Posterior vena cava (tissue), 2 donors: Measurements from ENCODE around the gene PSMD11. TPM values are rescaled to one million over a fixed set of nuclear protein-coding genes. Genes with fewer than 3 reads are reported as not detected.

ENCODE experiments used
- DNase-seq: peaks from one replicate; pipeline ENCODE4 v3.0.0-alpha.2; 2020; ENCODE audit warnings: low spot score
- intact Hi-C, 2 donors: fragments of 100-400 bp; cut with DNase I; formaldehyde crosslinking; loops; one replicate each; pipeline versions ENCODE4 v1.14.1 to v1.14.2; 2022 to 2023
- total RNA-seq, 2 donors: library from RNA; stranded (reverse); fragmentation: NEBNext Ultra II Directional; extraction: Animal tissue kit (Norgen Biotek cat#: 25700); gene quantifications; one replicate each; pipeline ENCODE4 v1.2.1, GENCODE V29; 2021
- donor health status: DM: yes; HTN: yes; CAD: no.
- donor health status: DM: yes; HTN: yes; CAD: no.

PSMD11 gene
- total RNA-seq, 2 donors from 2014 or later = 50.1 to 57.0 TPM

DNA sequence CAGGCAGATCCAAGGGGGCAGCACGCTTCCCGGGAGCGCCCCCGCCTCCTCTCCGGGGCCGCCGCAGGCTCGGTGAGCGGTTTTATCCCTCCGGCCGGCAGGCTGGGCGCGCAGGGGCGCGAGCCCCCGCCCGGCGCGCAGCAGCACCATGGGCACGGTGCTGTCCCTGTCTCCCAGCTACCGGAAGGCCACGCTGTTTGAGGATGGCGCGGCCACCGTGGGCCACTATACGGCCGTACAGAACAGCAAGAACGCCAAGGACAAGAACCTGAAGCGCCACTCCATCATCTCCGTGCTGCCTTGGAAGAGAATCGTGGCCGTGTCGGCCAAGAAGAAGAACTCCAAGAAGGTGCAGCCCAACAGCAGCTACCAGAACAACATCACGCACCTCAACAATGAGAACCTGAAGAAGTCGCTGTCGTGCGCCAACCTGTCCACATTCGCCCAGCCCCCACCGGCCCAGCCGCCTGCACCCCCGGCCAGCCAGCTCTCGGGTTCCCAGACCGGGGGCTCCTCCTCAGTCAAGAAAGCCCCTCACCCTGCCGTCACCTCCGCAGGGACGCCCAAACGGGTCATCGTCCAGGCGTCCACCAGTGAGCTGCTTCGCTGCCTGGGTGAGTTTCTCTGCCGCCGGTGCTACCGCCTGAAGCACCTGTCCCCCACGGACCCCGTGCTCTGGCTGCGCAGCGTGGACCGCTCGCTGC is 43.3 kb downstream of the PSMD11 start:
- DNase-seq = peak; percentile 83
- intact Hi-C loops = loop anchor here (5.0 to 10.0 kb wide), 2 partner anchors 267 to 745 kb away; no protein-coding TSS in a partner anchor

- intact Hi-C loops = loop anchor here (5.0 to 10.0 kb wide), 2 partner anchors 267 to 744 kb away; no protein-coding TSS in a partner anchor
- no peak for DNase-seq
Measured at GRCh38 chr17:32488177-32488542, 43.9 kb downstream of the PSMD11 start.

- intact Hi-C loops = loop anchor here (5.0 to 10.0 kb wide), 2 partner anchors 266 to 744 kb away; no protein-coding TSS in a partner anchor
- no peak for DNase-seq
Measured at GRCh38 chr17:32488604-32489180, 44.4 kb downstream of the PSMD11 start.

- intact Hi-C loops = loop anchor here (5.0 to 10.0 kb wide), 2 partner anchors 265 to 743 kb away; no protein-coding TSS in a partner anchor
- DNase-seq = no peak
Measured at GRCh38 chr17:32489320-32490100, 45.2 kb downstream of the PSMD11 start.

DNA sequence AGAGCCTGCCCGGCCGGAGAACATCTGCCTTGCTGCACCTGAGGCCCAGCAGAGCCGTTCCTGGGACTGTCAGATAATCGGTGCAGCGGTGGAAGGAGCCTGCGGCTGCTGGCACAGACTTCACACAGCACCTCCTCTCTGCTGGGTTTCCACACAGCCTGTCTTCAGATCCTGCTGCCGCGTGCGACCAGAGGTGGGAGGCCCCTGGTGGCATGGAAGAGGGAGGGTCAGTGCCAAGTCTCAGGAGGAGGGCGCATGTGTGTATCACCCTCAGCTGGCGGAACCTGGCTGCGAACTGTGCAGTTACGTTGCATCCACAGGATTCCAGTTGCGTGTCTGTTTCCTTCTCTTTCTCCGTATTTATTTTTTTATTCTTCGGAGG is 45.8 kb downstream of the PSMD11 start:
- DNase-seq = no peak
- intact Hi-C loops = no loop called here

GRCh38 chr17:32491371-32492263 is 47.3 kb downstream of the PSMD11 start:
- no peak for DNase-seq
- intact Hi-C loops = no loop called here

GRCh38 chr17:32492264-32492589 is 47.9 kb downstream of the PSMD11 start:
- intact Hi-C loops = no loop called here

DNA sequence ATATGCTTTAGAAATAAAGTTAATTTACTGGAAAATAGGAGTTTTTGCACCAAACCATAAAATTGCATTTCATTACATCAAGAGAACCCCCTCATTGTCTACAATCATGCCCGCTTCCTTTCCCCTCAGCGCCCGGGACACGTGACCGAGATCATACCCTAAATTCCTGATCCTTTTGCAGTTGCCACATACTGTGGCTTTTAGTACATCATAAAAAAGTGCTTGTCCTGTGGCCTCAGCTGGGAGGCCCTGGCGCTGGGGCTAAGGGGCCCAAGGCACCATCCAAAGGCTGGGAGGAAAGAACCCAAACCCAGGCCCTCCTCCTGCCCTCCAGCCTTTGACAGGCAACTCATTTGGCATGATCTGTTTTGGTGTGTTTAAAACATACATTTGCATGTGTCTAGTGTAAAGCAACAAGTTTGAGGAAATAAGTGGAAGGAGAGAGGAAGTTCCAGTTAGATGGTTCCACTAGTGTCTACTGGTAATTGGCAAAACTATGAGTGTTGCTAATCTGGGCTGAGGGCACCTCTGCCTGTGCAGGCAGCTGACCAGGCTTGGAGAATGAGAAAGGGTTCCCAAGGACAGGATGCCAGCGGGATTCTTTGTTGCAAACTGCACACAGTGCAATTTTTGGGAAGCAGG is 48.5 kb downstream of the PSMD11 start:
- intact Hi-C loops = no loop called here
- DNase-seq = no peak

More at GRCh38 chr17:32492264-32492589, 47.9 kb downstream of the PSMD11 start:
- no peak for DNase-seq

DNA sequence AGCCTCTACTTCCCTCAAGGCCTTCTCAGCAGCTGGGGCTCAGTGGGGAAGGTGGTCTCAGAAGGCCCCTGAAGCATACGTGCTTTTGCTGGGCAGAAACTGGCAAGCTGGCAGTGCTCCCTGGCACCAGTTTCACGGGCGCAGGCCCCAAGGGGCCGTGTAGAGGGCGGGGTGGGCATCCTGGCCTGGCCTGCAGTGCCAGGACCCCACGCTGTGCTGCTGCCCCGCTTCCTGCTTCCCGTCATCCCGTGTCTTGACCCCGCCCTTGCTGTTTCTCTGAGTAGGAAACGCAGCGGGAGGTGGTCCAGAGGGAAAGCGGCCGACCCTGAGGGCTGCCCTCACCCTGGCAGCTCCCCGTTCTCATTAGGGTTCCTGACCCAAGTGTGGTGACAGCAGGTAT is 49.3 kb downstream of the PSMD11 start:
- DNase-seq = no peak
- intact Hi-C loops = no loop called here

- no peak for DNase-seq
- intact Hi-C loops = no loop called here
Measured at GRCh38 chr17:32493976-32494513, 49.7 kb downstream of the PSMD11 start.

- no peak for DNase-seq
- intact Hi-C loops = no loop called here
Measured at GRCh38 chr17:32494621-32495358, 50.5 kb downstream of the PSMD11 start.

GRCh38 chr17:32495359-32496231 is 51.3 kb downstream of the PSMD11 start:
- peak; percentile 82 for DNase-seq
- intact Hi-C loops = no loop called here

DNA sequence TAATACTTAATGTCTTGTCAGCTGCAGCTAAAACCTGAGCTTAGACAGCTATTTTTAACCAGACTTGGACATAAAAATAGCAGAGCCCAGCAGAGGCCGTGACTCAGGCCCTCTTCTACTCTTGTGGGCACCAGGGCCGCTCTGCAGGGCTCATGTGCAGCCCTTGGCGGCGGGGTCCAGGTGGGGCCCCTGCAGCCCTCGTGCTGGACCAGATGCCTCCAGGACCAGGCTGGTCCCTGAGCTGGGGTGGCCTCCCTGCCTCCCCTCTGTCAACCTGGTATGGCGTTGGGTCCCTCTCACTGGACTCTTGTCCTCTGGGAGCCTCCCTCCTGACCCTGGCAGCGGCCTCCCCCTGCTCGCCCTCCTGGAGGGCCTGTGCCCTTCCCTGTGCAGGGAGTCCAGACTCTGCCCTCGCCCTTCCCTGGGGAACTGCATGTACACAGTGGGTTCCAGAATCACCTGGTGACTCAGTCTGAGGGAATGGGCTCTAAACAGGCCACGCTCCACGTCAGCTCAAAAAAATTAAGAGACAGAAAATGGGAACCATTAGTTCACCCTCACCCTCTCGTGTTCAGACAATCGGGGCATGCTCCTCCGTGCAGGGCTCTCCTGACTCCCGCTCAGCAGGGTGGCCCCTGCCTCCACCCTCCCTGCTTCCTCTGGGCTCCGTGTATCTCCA is 52.2 kb downstream of the PSMD11 start:
- intact Hi-C loops = no loop called here

GRCh38 chr17:32497431-32498205 is 53.3 kb downstream of the PSMD11 start:
- intact Hi-C loops = no loop called here
- DNase-seq = no peak

More for the DNA sequence above, 52.2 kb downstream of the PSMD11 start:
- DNase-seq = no peak

DNA sequence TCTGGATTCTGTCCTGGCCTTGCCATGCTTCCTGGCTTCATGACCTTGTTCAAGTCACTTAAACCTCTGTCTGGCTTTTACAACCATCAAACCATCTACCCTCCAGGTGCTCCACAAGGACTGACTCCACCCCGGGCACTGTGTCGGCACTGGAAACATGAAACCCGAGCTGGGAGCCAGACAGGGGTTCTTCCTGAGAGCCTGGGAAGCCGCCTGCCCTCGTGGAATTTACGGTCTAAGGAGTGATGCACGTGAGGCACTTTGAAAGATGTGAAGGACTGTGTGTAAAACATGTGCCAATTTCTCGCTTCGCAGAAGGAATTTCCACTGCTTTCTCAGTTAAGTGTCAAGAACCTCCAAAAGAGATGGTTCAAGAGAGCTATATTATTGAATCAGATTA is 54.1 kb downstream of the PSMD11 start:
- no peak for DNase-seq
- intact Hi-C loops = no loop called here

GRCh38 chr17:32502013-32502412 is 57.7 kb downstream of the PSMD11 start:
- no peak for DNase-seq
- intact Hi-C loops = no loop called here
